Measurements from ENCODE around the gene ALKBH5.

ALKBH5 gene

GRCh38 chr17:18194804-18195203 is 11.2 kb downstream of the ALKBH5 start:
- DNase-seq = no peak
- TF ChIP-seq, protein P1, sequence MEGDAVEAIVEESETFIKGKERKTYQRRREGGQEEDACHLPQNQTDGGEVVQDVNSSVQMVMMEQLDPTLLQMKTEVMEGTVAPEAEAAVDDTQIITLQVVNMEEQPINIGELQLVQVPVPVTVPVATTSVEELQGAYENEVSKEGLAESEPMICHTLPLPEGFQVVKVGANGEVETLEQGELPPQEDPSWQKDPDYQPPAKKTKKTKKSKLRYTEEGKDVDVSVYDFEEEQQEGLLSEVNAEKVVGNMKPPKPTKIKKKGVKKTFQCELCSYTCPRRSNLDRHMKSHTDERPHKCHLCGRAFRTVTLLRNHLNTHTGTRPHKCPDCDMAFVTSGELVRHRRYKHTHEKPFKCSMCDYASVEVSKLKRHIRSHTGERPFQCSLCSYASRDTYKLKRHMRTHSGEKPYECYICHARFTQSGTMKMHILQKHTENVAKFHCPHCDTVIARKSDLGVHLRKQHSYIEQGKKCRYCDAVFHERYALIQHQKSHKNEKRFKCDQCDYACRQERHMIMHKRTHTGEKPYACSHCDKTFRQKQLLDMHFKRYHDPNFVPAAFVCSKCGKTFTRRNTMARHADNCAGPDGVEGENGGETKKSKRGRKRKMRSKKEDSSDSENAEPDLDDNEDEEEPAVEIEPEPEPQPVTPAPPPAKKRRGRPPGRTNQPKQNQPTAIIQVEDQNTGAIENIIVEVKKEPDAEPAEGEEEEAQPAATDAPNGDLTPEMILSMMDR (IDR thresholded peaks at IDR 0.05) = no peak
- Mint-ChIP-seq H3K4me1 (peaks cover 22% of the 10 kb centered on the region), H3K9me3 (no peaks in the 10 kb centered on the region), H3K4me3 (no peak overlapping the region), H3K36me3 (ENCODE audit: low read depth) (peaks cover 80% of the 10 kb centered on the region), H3K27ac (peak overlapping the region; percentile 9), H3K27me3 (ENCODE audit: low read depth, poor library complexity) (no peaks in the 10 kb centered on the region)

GRCh38 chr17:18195246-18195645 is 11.6 kb downstream of the ALKBH5 start:
- TF ChIP-seq, protein P1 (IDR thresholded peaks at IDR 0.05) = no peak
- no peak overlapping the region for H3K4me3 Mint-ChIP-seq
- H3K36me3 Mint-ChIP-seq (ENCODE audit: low read depth) = peaks cover 80% of the 10 kb centered on the region
- H3K27ac Mint-ChIP-seq = peak overlapping the region; percentile 9
- no peaks in the 10 kb centered on the region for H3K27me3 Mint-ChIP-seq (ENCODE audit: low read depth, poor library complexity)
- H3K9me3 Mint-ChIP-seq = no peaks in the 10 kb centered on the region
- no peak for DNase-seq
- peaks cover 18% of the 10 kb centered on the region for H3K4me1 Mint-ChIP-seq

DNA sequence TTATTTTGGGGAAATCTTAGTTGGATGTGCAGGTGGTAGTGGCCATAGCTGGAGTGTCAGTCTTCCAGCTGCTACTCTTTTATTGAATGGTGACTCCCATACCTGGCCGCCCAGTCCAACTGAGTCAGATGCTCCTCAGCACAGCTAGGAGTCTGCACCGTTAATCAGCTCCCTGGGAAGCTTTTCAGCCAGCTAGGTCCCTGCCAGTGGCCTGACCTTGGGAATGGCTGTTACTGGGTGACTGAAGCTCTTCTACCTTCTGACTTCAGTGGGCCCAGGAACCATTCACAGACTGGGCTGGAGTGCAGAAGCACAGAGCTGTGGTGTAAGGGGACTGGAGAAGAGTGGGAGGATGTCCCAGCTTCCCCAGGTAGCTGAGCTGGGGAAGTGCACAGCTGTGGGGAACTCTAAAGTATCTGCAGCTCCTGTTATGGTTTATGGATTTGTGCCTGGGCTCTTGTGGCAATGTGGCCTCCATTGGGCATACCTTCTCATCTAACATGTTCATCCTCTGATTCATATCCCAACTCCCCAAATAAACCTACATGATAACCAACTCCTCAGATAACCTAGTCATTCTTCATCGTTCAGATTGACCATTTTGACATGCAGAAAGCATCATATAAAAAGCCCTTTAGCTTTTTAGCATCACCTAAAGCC is 14.0 kb downstream of the ALKBH5 start:
- Mint-ChIP-seq H3K27me3 (ENCODE audit: low read depth, poor library complexity) (no peaks in the 10 kb centered on the region), H3K4me1 (peaks cover 15% of the 10 kb centered on the region), H3K27ac (no peak overlapping the region), H3K9me3 (no peaks in the 10 kb centered on the region), H3K36me3 (ENCODE audit: low read depth) (peaks cover 82% of the 10 kb centered on the region), H3K4me3 (no peak overlapping the region)
- DNase-seq = no peak
- TF ChIP-seq, protein P1 (IDR thresholded peaks at IDR 0.05) = no peak

GRCh38 chr17:18198530-18198929 is 14.9 kb downstream of the ALKBH5 start:
- H3K4me3 Mint-ChIP-seq = no peak overlapping the region
- peaks cover 19% of the 10 kb centered on the region for H3K4me1 Mint-ChIP-seq
- peaks cover 81% of the 10 kb centered on the region for H3K36me3 Mint-ChIP-seq (ENCODE audit: low read depth)
- H3K9me3 Mint-ChIP-seq = no peaks in the 10 kb centered on the region
- peak overlapping the region; percentile 63 for H3K27ac Mint-ChIP-seq
- TF ChIP-seq, protein P1 (IDR thresholded peaks at IDR 0.05) = no peak
- no peak for DNase-seq
- H3K27me3 Mint-ChIP-seq (ENCODE audit: low read depth, poor library complexity) = no peaks in the 10 kb centered on the region

GRCh38 chr17:18201108-18201507 is 17.5 kb downstream of the ALKBH5 start:
- no peaks in the 10 kb centered on the region for H3K9me3 Mint-ChIP-seq
- H3K27me3 Mint-ChIP-seq (ENCODE audit: low read depth, poor library complexity) = no peaks in the 10 kb centered on the region
- DNase-seq = no peak
- peaks cover 64% of the 10 kb centered on the region for H3K36me3 Mint-ChIP-seq (ENCODE audit: low read depth)
- no peak overlapping the region for H3K27ac Mint-ChIP-seq
- no peak overlapping the region for H3K4me3 Mint-ChIP-seq
- peaks cover 19% of the 10 kb centered on the region for H3K4me1 Mint-ChIP-seq
- TF ChIP-seq, protein P1 (IDR thresholded peaks at IDR 0.05) = no peak

- Mint-ChIP-seq H3K4me1 (peaks cover 17% of the 10 kb centered on the region), H3K9me3 (no peaks in the 10 kb centered on the region), H3K27me3 (ENCODE audit: low read depth, poor library complexity) (no peaks in the 10 kb centered on the region), H3K36me3 (ENCODE audit: low read depth) (peaks cover 57% of the 10 kb centered on the region), H3K4me3 (no peak overlapping the region), H3K27ac (peak overlapping the region; percentile 78)
- no peak for DNase-seq
- TF ChIP-seq, protein P1 (IDR thresholded peaks at IDR 0.05) = no peak
These were observed 19.7 kb downstream of the ALKBH5 start for GRCh38 chr17:18203308-18203707.

All from nephron progenitor cell (in vitro differentiated cells).